K562 (cell line): ENCODE results near the gene ADORA2A. TPM values are rescaled to one million over a fixed set of nuclear protein-coding genes. Genes with fewer than 3 reads are reported as not detected.

Experiments used
- ATAC-seq: fragments of 200-7000 bp; cut with Tn5 transposase; 3 replicates; pipeline ENCODE4 v1.9.1; 2020; ENCODE audit warnings: moderate library complexity
- BruUV-seq: library from RNA; stranded (reverse); fragments of 400-500 nt; replicated peaks from 2 replicates; lab custom pipeline; 2021; lab: Mats Ljungman, UMichigan
- CTCF ChIA-PET: fragments of 300-600 bp; formaldehyde crosslinking; extraction: SDS; loops from one replicate; lab custom pipeline; 2021; ENCODE audit warnings: low intra/inter-chr PET ratio; lab: Yijun Ruan, JAX
- POLR2A ChIA-PET: fragments of 300-600, 350-650 bp; sonication (Branson Sonifier 250); formaldehyde crosslinking; extraction: SDS; loops from one replicate; lab custom pipeline; 2021; ENCODE audit warnings: antibody characterized with exemption, inconsistent platforms; lab: Yijun Ruan, JAX
- DNase-seq, 4 experiments: peaks; one replicate each; pipeline versions ENCODE4 v3.0.0 to v3.0.0-alpha.2; 2011 to 2018; ENCODE audit warnings: low spot score in 3 of 4, mixed read lengths in 3 of 4; ENCODE audit errors: extremely low read depth in 1 of 4
- FAIRE-seq: peaks from 2 replicates; lab custom pipeline; 2011; peaks lifted over from hg19 to GRCh38; lab: Jason Lieb, UNC
- H2AFZ ChIP-seq: 2 replicates; pipeline ENCODE4 v1.6.0; 2011; ENCODE audit warnings: low read depth, low read length, control low read depth, inconsistent platforms
- H3K27ac ChIP-seq: fragments of 200-600 bp; 3 replicates; pipeline ENCODE4 v1.8.0; 2011; ENCODE audit warnings: low read depth, mild to moderate bottlenecking, control low read depth, inconsistent platforms, low read length, moderate library complexity, mixed read lengths; ENCODE audit errors: extremely low read depth
- H3K27me3 ChIP-seq, 2 experiments: fragments of 300-600 bp in 1 of 2; 2 replicates in 1 of 2; 3 replicates in 1 of 2; pipeline versions ENCODE4 v1.6.0 to v1.8.0; 2011; ENCODE audit warnings: inconsistent platforms in 2 of 2, low read length in 2 of 2, mild to moderate bottlenecking in 1 of 2, mixed read lengths in 1 of 2, moderate library complexity in 1 of 2; ENCODE audit not compliant: control insufficient read depth in 2 of 2, insufficient read depth in 2 of 2
- H3K36me3 ChIP-seq: fragments of 300-600 bp; 3 replicates; pipeline ENCODE4 v1.8.0; 2011; ENCODE audit warnings: mild to moderate bottlenecking, low read length, inconsistent platforms; ENCODE audit not compliant: control insufficient read depth, insufficient read depth
- H3K4me1 ChIP-seq, 2 experiments: fragments of 200-600 bp in 1 of 2; replicated peaks in 1 of 2; 2 replicates in 1 of 2; 3 replicates in 1 of 2; pipeline versions ENCODE4 v1.5.1 to v1.8.0; 2011; ENCODE audit warnings: inconsistent platforms in 2 of 2, low read length in 2 of 2, mild to moderate bottlenecking in 1 of 2, mixed read lengths in 1 of 2, moderate library complexity in 1 of 2; ENCODE audit not compliant: control insufficient read depth in 2 of 2, insufficient read depth in 2 of 2
- H3K4me2 ChIP-seq: 2 replicates; pipeline ENCODE4 v1.6.1; 2011; ENCODE audit warnings: low read length, control low read depth, inconsistent platforms, mixed read lengths; ENCODE audit not compliant: insufficient read depth
- H3K4me3 ChIP-seq: fragments of 200-600 bp; sonication (generic), shearing (Covaris generic); 2 replicates; pipeline ENCODE4 v1.5.1; 2016; ENCODE audit warnings: control low read depth, inconsistent platforms
- H3K79me2 ChIP-seq: fragments of 200-600 bp; 3 replicates; pipeline ENCODE4 v1.8.0; 2011; ENCODE audit warnings: low read length, inconsistent platforms; ENCODE audit not compliant: control insufficient read depth, insufficient read depth
- H3K9ac ChIP-seq, 2 experiments: 2 replicates each; pipeline versions ENCODE4 v1.6.0 to v1.6.1; 2011; ENCODE audit warnings: low read depth in 2 of 2, low read length in 2 of 2, control low read depth in 1 of 2, inconsistent platforms in 1 of 2, mild to moderate bottlenecking in 1 of 2, mixed read lengths in 1 of 2; ENCODE audit not compliant: insufficient read depth in 1 of 2
- H3K9me1 ChIP-seq: one replicate; pipeline ENCODE4 v1.6.0; 2011; ENCODE audit warnings: inconsistent platforms, mild to moderate bottlenecking, low read length, moderate library complexity; ENCODE audit not compliant: control insufficient read depth, insufficient read depth
- H3K9me3 ChIP-seq: replicated peaks from 2 replicates; pipeline ENCODE4 v1.5.1; 2011; ENCODE audit warnings: low read depth, low read length, inconsistent platforms; ENCODE audit not compliant: control insufficient read depth, insufficient read depth
- H4K20me1 ChIP-seq: replicated peaks from 2 replicates; pipeline ENCODE4 v1.6.1; 2011; ENCODE audit warnings: low read length, inconsistent platforms, mixed read lengths; ENCODE audit not compliant: control insufficient read depth, insufficient read depth
- AFF1 ChIP-seq, 2 experiments: fragments of 450-650 bp; IDR thresholded peaks; 2 replicates each; pipeline ENCODE4 v1.6.1; 2018; ENCODE audit warnings: mild to moderate bottlenecking in 2 of 2, low read depth in 1 of 2; ENCODE audit not compliant: partially characterized antibody in 2 of 2
- ARID1B ChIP-seq: fragments of 450-650 bp; IDR thresholded peaks from 2 replicates; pipeline ENCODE4 v1.6.1; 2016; ENCODE audit warnings: antibody characterized with exemption, mild to moderate bottlenecking, inconsistent platforms
- ELF2 ChIP-seq: fragments of 250-450 bp; sonication (Bioruptor Pico); IDR thresholded peaks from 2 replicates; pipeline ENCODE4 v1.5.0; 2021; ENCODE audit warnings: mild to moderate bottlenecking
- ETV1 ChIP-seq: fragments of 450-650 bp; conservative IDR thresholded peaks from 2 replicates; pipeline ENCODE4 v1.6.1; 2016; ENCODE audit warnings: missing genetic modification characterization, control low read depth, low read depth, missing compliant biosample characterization
- ETV5 ChIP-seq: sonication (generic); formaldehyde crosslinking; IDR thresholded peaks from 2 replicates; pipeline ENCODE4 v1.4.0; 2020; ENCODE audit warnings: low read depth, mild to moderate bottlenecking, missing genetic modification reagents
- HNRNPUL1 ChIP-seq: fragments of 200-400 bp; formaldehyde crosslinking; IDR thresholded peaks from 2 replicates; pipeline ENCODE4 v1.6.1; 2017; ENCODE audit warnings: low read length
- IFI16 ChIP-seq: fragments of 250-450 bp; sonication (Bioruptor Pico); IDR thresholded peaks from 2 replicates; pipeline ENCODE4 v2.1.2; 2022; ENCODE audit warnings: mild to moderate bottlenecking, inconsistent platforms
- SIX5 ChIP-seq, 2 experiments: IDR thresholded peaks; 2 replicates each; pipeline ENCODE4 v1.6.1; 2011; ENCODE audit warnings: low read length in 2 of 2, borderline replicate concordance in 1 of 2, low read depth in 1 of 2, mild to moderate bottlenecking in 1 of 2, moderate library complexity in 1 of 2; ENCODE audit not compliant: insufficient read depth in 1 of 2
- TAF9B ChIP-seq: fragments of 450-650 bp; IDR thresholded peaks from 2 replicates; pipeline ENCODE4 v1.6.1; 2018; ENCODE audit warnings: mild to moderate bottlenecking; ENCODE audit not compliant: partially characterized antibody
- WHSC1 ChIP-seq: IDR thresholded peaks from one replicate; pipeline ENCODE4 v1.6.1; 2012; ENCODE audit warnings: low read length, control low read depth, inconsistent platforms
- WGBS: fragments of 100-300 bp; shearing (Covaris generic); methylation state at CpG from one replicate; pipeline ENCODE4 v1.1.6; 2016; ENCODE audit warnings: low coverage, mixed read lengths; ENCODE audit not compliant: insufficient coverage; ENCODE audit errors: missing lambda C conversion rate; 5-methylcytosine and 5-hydroxymethylcytosine counted together
- in situ Hi-C: fragments of 300-500 bp; cut with MboI; formaldehyde crosslinking; loops from 4 replicates; pipeline ENCODE4 v1.15.0; 2018; ENCODE audit warnings: inconsistent platforms, mixed read lengths
- intact Hi-C: fragments of 100-400 bp; cut with micrococcal nuclease; formaldehyde crosslinking; loops from 2 replicates; pipeline ENCODE4 v1.14.2; 2022
- polyA plus RNA-seq, 8 experiments: library from polyadenylated mRNA; depleted of rRNA in 4 of 8; stranded (reverse) in 5 of 8; unstranded in 3 of 8; fragments of >200 nt; fragmentation: Nextera tagmentation in 2 of 8; fragmentation: Illumina TruSeq in 1 of 8; extraction: Ambion mirVana in 2 of 8; extraction: Trizol in 1 of 8; gene quantifications; 2 replicates each; pipeline versions ENCODE4 v1.2.1 to v1.2.3, GENCODE V29; 2011 to 2014; ENCODE audit warnings: inconsistent platforms in 1 of 8, missing spikeins in 1 of 8
- total RNA-seq, 7 experiments: library from RNA; depleted of rRNA in 6 of 7; stranded (reverse); fragments of >200 nt in 6 of 7; fragmentation: Illumina TruSeq in 2 of 7; extraction: Trizol in 2 of 7; gene quantifications; 2 replicates each; pipeline versions ENCODE4 v1.2.1 to v1.2.3, GENCODE V29; 2011 to 2021; ENCODE audit warnings: low replicate concordance in 1 of 7
- TF ChIP-seq, protein P1 (sequence below): sonication (generic); formaldehyde crosslinking; IDR thresholded peaks from 2 replicates; pipeline ENCODE4 v1.8.1; 2022; ENCODE audit warnings: missing genetic modification reagents
- TF ChIP-seq, protein P2 (sequence below): fragments of 250-450 bp; sonication (Bioruptor Pico); IDR thresholded peaks from 2 replicates; pipeline ENCODE4 v1.5.0; 2020; ENCODE audit warnings: mild to moderate bottlenecking

The ADORA2A gene
- total and polyA plus RNA-seq, 9 of the 15 experiments (the other 6 are each of a cell fraction or from before 2014, with no cell fraction given), result 0.15 to 2.1 (median 0.66) TPM; not detected in 2

- Histone ChIP-seq H3K4me1 (peaks cover 0 to 13% of the 10 kb centered on the region in 2 experiments; a peak in 3 of 5 replicates), H4K20me1 (no peaks in the 10 kb centered on the region), H3K9me3 (no peaks in the 10 kb centered on the region), H3K4me2 (no peak overlapping the region), H3K79me2 (no peaks in the 10 kb centered on the region), H3K27me3 (no peaks in the 10 kb centered on the region), H3K36me3 (peaks cover 14% of the 10 kb centered on the region; the same call in 2 of the 3 replicates), H3K4me3 (no peak overlapping the region), H3K27ac (no peak overlapping the region), H2AFZ (no peak overlapping the region), H3K9me1 (no peaks in the 10 kb centered on the region), H3K9ac (no peak overlapping the region)
- CTCF ChIA-PET, result no interaction called here
- in situ Hi-C loops (no loop called here), intact Hi-C loops (loop anchor here (10.0 kb wide), 1 partner anchor 67 kb away; no protein-coding TSS in a partner anchor)
- 45% methylated on average over 3 of the region's 3 CpGs for WGBS
- FAIRE-seq (no peak), DNase-seq (no peak), ATAC-seq (no peak)
- POLR2A ChIA-PET, result no interaction called here
- BruUV-seq, result no TSS peak
- no peak for TF ChIP-seq HNRNPUL1
- no peak for TF ChIP-seq SIX5 (IDR thresholded peaks at IDR 0.05; ENCODE audit: borderline replicate concordance in 1 of 2, insufficient read depth in 1 of 2, low read depth in 1 of 2, low read length in 2 of 2)
- no peak for TF ChIP-seq ARID1B
- TF ChIP-seq, protein P1, sequence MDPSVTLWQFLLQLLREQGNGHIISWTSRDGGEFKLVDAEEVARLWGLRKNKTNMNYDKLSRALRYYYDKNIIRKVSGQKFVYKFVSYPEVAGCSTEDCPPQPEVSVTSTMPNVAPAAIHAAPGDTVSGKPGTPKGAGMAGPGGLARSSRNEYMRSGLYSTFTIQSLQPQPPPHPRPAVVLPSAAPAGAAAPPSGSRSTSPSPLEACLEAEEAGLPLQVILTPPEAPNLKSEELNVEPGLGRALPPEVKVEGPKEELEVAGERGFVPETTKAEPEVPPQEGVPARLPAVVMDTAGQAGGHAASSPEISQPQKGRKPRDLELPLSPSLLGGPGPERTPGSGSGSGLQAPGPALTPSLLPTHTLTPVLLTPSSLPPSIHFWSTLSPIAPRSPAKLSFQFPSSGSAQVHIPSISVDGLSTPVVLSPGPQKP (CRISPR knock-in tag), result no peak
- TF ChIP-seq TAF9B, result no peak
- TF ChIP-seq, protein P2, sequence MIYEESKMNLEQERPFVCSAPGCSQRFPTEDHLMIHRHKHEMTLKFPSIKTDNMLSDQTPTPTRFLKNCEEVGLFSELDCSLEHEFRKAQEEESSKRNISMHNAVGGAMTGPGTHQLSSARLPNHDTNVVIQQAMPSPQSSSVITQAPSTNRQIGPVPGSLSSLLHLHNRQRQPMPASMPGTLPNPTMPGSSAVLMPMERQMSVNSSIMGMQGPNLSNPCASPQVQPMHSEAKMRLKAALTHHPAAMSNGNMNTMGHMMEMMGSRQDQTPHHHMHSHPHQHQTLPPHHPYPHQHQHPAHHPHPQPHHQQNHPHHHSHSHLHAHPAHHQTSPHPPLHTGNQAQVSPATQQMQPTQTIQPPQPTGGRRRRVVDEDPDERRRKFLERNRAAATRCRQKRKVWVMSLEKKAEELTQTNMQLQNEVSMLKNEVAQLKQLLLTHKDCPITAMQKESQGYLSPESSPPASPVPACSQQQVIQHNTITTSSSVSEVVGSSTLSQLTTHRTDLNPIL, result no peak
- no peak for TF ChIP-seq ETV1 (tag)
- TF ChIP-seq AFF1 (IDR thresholded peaks at IDR 0.05; ENCODE audit: low read depth in 1 of 2, partially characterized antibody in 2 of 2), result no peak
- TF ChIP-seq ETV5 (CRISPR knock-in tag), result no peak
- TF ChIP-seq WHSC1, result no peak
- TF ChIP-seq IFI16 (CRISPR knock-in tag), result no peak
- no peak for TF ChIP-seq ELF2 (CRISPR knock-in tag)
These were observed 35.6 kb upstream of the ADORA2A start for GRCh38 chr22:24391836-24392217.
